Left ventricle myocardium inferior (tissue), 1 donor: Measurements from ENCODE around the gene BCAS3. TPM values are rescaled to one million over a fixed set of nuclear protein-coding genes. Genes with fewer than 3 reads are reported as not detected.

Source experiments
- DNase-seq: peaks from one replicate; pipeline ENCODE4 v3.0.0-alpha.2; 2020
- H3K27ac ChIP-seq: fragments of 200-600 bp; replicated peaks from 2 replicates; pipeline ENCODE4 v1.8.0; 2021
- H3K27me3 ChIP-seq: fragments of 200-600 bp; 2 replicates; pipeline ENCODE4 v1.8.0; 2021; ENCODE audit warnings: low read depth
- H3K36me3 ChIP-seq: fragments of 200-600 bp; 2 replicates; pipeline ENCODE4 v1.8.0; 2021
- H3K4me1 ChIP-seq: fragments of 200-600 bp; 2 replicates; pipeline ENCODE4 v1.8.0; 2021
- H3K4me3 ChIP-seq: fragments of 200-600 bp; 2 replicates; pipeline ENCODE4 v1.8.0; 2021; ENCODE audit warnings: mild to moderate bottlenecking, moderate library complexity
- H3K9me3 ChIP-seq: fragments of 200-600 bp; replicated peaks from 2 replicates; pipeline ENCODE4 v1.8.0; 2021
- intact Hi-C: fragments of 100-400 bp; cut with micrococcal nuclease; formaldehyde crosslinking; loops from one replicate; pipeline ENCODE4 v1.11.0; 2022
- total RNA-seq: library from RNA; stranded (reverse); fragmentation: NEBNext Ultra II Directional; extraction: Animal tissue kit (Norgen Biotek cat#: 25700); gene quantifications from one replicate; pipeline ENCODE4 v1.2.1, GENCODE V29; 2021
- TF ChIP-seq, protein P1 (sequence below): fragments of 200-600 bp; IDR thresholded peaks from 2 replicates; pipeline ENCODE4 v1.8.0; 2021; ENCODE audit warnings: antibody characterized with exemption, mild to moderate bottlenecking, borderline replicate concordance
- donor health status: DM: no; HTN: yes; CAD: no; lungs with severe emphysema.

The BCAS3 gene
- total RNA-seq, 1 donor from 2014 or later: 16.5 TPM

- peak overlapping the region; percentile 77 for H3K4me3 ChIP-seq
- TF ChIP-seq, protein P1, sequence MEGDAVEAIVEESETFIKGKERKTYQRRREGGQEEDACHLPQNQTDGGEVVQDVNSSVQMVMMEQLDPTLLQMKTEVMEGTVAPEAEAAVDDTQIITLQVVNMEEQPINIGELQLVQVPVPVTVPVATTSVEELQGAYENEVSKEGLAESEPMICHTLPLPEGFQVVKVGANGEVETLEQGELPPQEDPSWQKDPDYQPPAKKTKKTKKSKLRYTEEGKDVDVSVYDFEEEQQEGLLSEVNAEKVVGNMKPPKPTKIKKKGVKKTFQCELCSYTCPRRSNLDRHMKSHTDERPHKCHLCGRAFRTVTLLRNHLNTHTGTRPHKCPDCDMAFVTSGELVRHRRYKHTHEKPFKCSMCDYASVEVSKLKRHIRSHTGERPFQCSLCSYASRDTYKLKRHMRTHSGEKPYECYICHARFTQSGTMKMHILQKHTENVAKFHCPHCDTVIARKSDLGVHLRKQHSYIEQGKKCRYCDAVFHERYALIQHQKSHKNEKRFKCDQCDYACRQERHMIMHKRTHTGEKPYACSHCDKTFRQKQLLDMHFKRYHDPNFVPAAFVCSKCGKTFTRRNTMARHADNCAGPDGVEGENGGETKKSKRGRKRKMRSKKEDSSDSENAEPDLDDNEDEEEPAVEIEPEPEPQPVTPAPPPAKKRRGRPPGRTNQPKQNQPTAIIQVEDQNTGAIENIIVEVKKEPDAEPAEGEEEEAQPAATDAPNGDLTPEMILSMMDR: no peak
- H3K27me3 ChIP-seq: peaks cover 99% of the 10 kb centered on the region
- no peaks in the 10 kb centered on the region for H3K9me3 ChIP-seq
- H3K36me3 ChIP-seq: peaks cover 10% of the 10 kb centered on the region
- peak overlapping the region; percentile 93 for H3K27ac ChIP-seq
- intact Hi-C loops: loop anchor here (10.0 kb wide), 1 partner anchor 397 kb away; no protein-coding TSS in a partner anchor
- peaks cover 75% of the 10 kb centered on the region for H3K4me1 ChIP-seq
- no peak for DNase-seq
These were observed 723.9 kb downstream of the BCAS3 start for GRCh38 chr17:61401389-61402072.

- H3K4me1 ChIP-seq: peaks cover 69% of the 10 kb centered on the region
- peak overlapping the region; percentile 77 for H3K4me3 ChIP-seq
- H3K36me3 ChIP-seq: peaks cover 10% of the 10 kb centered on the region
- H3K27ac ChIP-seq: peak overlapping the region; percentile 93
- intact Hi-C loops: loop anchor here (10.0 kb wide), 1 partner anchor 397 kb away; no protein-coding TSS in a partner anchor
- DNase-seq: no peak
- TF ChIP-seq, protein P1: no peak
- H3K9me3 ChIP-seq: no peaks in the 10 kb centered on the region
- peaks cover 98% of the 10 kb centered on the region for H3K27me3 ChIP-seq
These were observed 724.5 kb downstream of the BCAS3 start for GRCh38 chr17:61402073-61402541.

GRCh38 chr17:61402978-61403800, 725.5 kb downstream of the BCAS3 start:
- H3K4me1 ChIP-seq: peaks cover 58% of the 10 kb centered on the region
- peaks cover 98% of the 10 kb centered on the region for H3K27me3 ChIP-seq
- H3K36me3 ChIP-seq: peaks cover 10% of the 10 kb centered on the region
- intact Hi-C loops: loop anchor here (10.0 kb wide), 1 partner anchor 398 kb away; no protein-coding TSS in a partner anchor
- H3K4me3 ChIP-seq: peak overlapping the region; percentile 77
- no peaks in the 10 kb centered on the region for H3K9me3 ChIP-seq
- TF ChIP-seq, protein P1: no peak
- peak overlapping the region; percentile 93 for H3K27ac ChIP-seq
- no peak for DNase-seq

DNA sequence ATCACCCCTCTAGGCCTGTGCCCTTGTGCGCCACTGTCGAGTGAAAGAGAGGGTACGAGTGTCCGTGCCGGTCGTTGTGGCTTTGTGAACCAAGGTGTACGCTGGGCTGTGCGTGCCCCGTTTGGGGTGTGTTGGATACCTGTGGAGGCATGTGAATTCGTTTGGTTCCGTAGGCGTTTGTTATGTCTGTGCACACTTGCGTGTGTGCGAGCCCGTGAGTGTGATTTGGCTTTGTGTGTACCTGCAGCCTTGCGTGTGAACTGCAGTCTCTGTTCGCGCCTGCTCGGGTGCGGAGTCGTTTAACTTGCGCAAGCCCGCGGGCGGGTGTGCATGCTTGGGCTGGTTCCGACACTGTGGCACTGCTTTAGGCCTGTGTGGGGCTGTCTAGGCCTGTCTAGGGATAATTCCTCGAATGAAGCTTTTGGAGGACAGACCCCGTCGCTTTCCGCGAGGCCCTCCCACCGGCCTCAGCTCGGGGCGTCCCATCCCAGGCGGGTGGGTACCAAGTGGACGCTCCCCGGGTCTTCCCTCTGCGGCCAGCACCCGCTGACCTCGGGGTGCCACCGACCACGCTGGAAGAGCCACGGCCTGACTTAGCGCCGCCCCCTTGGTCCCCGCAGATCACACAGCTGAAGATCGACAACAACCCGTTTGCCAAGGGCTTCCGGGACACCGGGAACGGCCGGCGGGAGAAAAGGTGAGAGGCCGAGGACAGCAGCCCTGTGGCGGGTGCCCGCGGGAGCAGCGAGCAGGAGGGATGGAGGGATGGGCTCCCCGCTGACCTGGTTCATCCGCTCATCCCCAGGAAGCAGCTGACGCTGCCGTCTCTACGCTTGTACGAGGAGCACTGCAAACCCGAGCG, 726.4 kb downstream of the BCAS3 start:
- Histone ChIP-seq H3K4me1 (peaks cover 60% of the 10 kb centered on the region), H3K9me3 (no peaks in the 10 kb centered on the region), H3K27me3 (peaks cover 98% of the 10 kb centered on the region), H3K27ac (peak overlapping the region; percentile 93), H3K4me3 (peak overlapping the region; percentile 77), H3K36me3 (peaks cover 10% of the 10 kb centered on the region)
- no peak for DNase-seq
- TF ChIP-seq, protein P1: no peak
- intact Hi-C loops: loop anchor here (10.0 kb wide), 1 partner anchor 399 kb away; no protein-coding TSS in a partner anchor

DNA sequence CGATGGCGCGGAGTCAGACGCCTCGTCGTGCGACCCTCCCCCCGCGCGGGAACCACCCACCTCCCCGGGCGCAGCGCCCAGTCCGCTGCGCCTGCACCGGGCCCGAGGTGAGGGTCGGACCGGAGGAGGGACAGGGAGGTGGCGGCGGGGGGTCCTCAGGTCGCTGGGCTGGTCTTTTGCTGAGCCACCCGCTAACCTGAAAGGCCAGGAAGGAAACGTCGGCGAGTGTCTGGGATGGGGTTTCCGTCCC, 726.9 kb downstream of the BCAS3 start:
- peak overlapping the region; percentile 77 for H3K4me3 ChIP-seq
- peaks cover 10% of the 10 kb centered on the region for H3K36me3 ChIP-seq
- H3K4me1 ChIP-seq: peaks cover 57% of the 10 kb centered on the region
- DNase-seq: no peak
- TF ChIP-seq, protein P1: no peak
- H3K27ac ChIP-seq: peak overlapping the region; percentile 93
- no peaks in the 10 kb centered on the region for H3K9me3 ChIP-seq
- intact Hi-C loops: loop anchor here (10.0 kb wide), 1 partner anchor 400 kb away; no protein-coding TSS in a partner anchor
- H3K27me3 ChIP-seq: peaks cover 95% of the 10 kb centered on the region
